ENCODE data around the gene FYB2.
A peak's percentile ranks its signal among the peaks of the same experiment; 100 is the strongest.

Gene FYB2

GRCh38 chr1:56795870-56796269, 23.3 kb downstream of the FYB2 start:
- TF ChIP-seq TSHZ2 (CRISPR knock-in tag; IDR thresholded peaks at IDR 0.05): no peak
- no peak for TF ChIP-seq RARB (CRISPR knock-in tag; IDR thresholded peaks at IDR 0.05)
- TF ChIP-seq ZNF8 (CRISPR knock-in tag; IDR thresholded peaks at IDR 0.05): no peak
- TF ChIP-seq ZC3H10 (CRISPR knock-in tag; IDR thresholded peaks at IDR 0.05): no peak
- no peak for ATAC-seq

- ATAC-seq: no peak
- TF ChIP-seq CSDC2 (CRISPR knock-in tag; IDR thresholded peaks at IDR 0.05): no peak
- TF ChIP-seq GLIS3 (CRISPR knock-in tag; IDR thresholded peaks at IDR 0.05): no peak
- no peak for TF ChIP-seq RARB (CRISPR knock-in tag; IDR thresholded peaks at IDR 0.05)
- TF ChIP-seq CSRNP3 (CRISPR knock-in tag; IDR thresholded peaks at IDR 0.05): no peak
- TF ChIP-seq ZNF565 (CRISPR knock-in tag; conservative IDR thresholded peaks at IDR 0.05; ENCODE audit: low read depth): no peak
These were observed 29.2 kb downstream of the FYB2 start for GRCh38 chr1:56790036-56790435.

- peak; percentile 28 for ATAC-seq
These were observed 30.6 kb downstream of the FYB2 start for GRCh38 chr1:56788588-56788987.

GRCh38 chr1:56788102-56788501, 31.1 kb downstream of the FYB2 start:
- TF ChIP-seq CSRNP3 (CRISPR knock-in tag; IDR thresholded peaks at IDR 0.05) (no peak), TSHZ2 (CRISPR knock-in tag; IDR thresholded peaks at IDR 0.05) (no peak), TCF4 (CRISPR knock-in tag; IDR thresholded peaks at IDR 0.05; ENCODE audit: borderline replicate concordance) (no peak), PPARA (CRISPR knock-in tag; IDR thresholded peaks at IDR 0.05; ENCODE audit: borderline replicate concordance) (no peak), CSDC2 (CRISPR knock-in tag; IDR thresholded peaks at IDR 0.05) (no peak), TOX (CRISPR knock-in tag; IDR thresholded peaks at IDR 0.05; ENCODE audit: borderline replicate concordance) (no peak), SNAI2 (CRISPR knock-in tag; IDR thresholded peaks at IDR 0.05) (no peak), CREB5 (CRISPR knock-in tag; IDR thresholded peaks at IDR 0.05; ENCODE audit: low read depth) (no peak), PATZ1 (CRISPR knock-in tag; IDR thresholded peaks at IDR 0.05; ENCODE audit: borderline replicate concordance) (no peak), ZNF8 (CRISPR knock-in tag; IDR thresholded peaks at IDR 0.05) (no peak), OSR1 (CRISPR knock-in tag; IDR thresholded peaks at IDR 0.05) (no peak), ZNF565 (CRISPR knock-in tag; conservative IDR thresholded peaks at IDR 0.05; ENCODE audit: low read depth) (no peak), BACH2 (CRISPR knock-in tag; IDR thresholded peaks at IDR 0.05; ENCODE audit: borderline replicate concordance) (no peak), RARB (CRISPR knock-in tag; IDR thresholded peaks at IDR 0.05) (no peak), ARNTL (CRISPR knock-in tag; IDR thresholded peaks at IDR 0.05; ENCODE audit: borderline replicate concordance, low read depth) (no peak), ZFP30 (CRISPR knock-in tag; IDR thresholded peaks at IDR 0.05) (no peak), GLIS3 (CRISPR knock-in tag; IDR thresholded peaks at IDR 0.05) (no peak), ESRRG (CRISPR knock-in tag; IDR thresholded peaks at IDR 0.05) (no peak), ZC3H10 (CRISPR knock-in tag; IDR thresholded peaks at IDR 0.05) (no peak), ZNF70 (CRISPR knock-in tag; IDR thresholded peaks at IDR 0.05) (no peak)
- ATAC-seq: no peak

More at GRCh38 chr1:56788588-56788987, 30.6 kb downstream of the FYB2 start:
- 0 out of 2 replicates have a peak, but pooled peaks have one; percentile 14 for TF ChIP-seq ISL1 (CRISPR knock-in tag; IDR thresholded peaks at IDR 0.05)
- TF ChIP-seq ZFP30 (CRISPR knock-in tag; IDR thresholded peaks at IDR 0.05): no peak
- TF ChIP-seq ZNF565 (CRISPR knock-in tag; conservative IDR thresholded peaks at IDR 0.05; ENCODE audit: low read depth): no peak
- no peak for TF ChIP-seq CSRNP3 (CRISPR knock-in tag; IDR thresholded peaks at IDR 0.05)
